MCF 10A (cell line): ENCODE measurements around the gene PPP2R5D. TPM values are rescaled to one million over a fixed set of nuclear protein-coding genes. Genes with fewer than 3 reads are reported as not detected.

Experiments used
- BruUV-seq: library from RNA; stranded (reverse); fragments of 400-500 nt; replicated peaks from 2 replicates; lab custom pipeline; 2021; lab: Mats Ljungman, UMichigan
- CTCF ChIA-PET: fragments of 300-600 bp; sonication (Branson Sonifier 250); formaldehyde crosslinking; extraction: SDS; loops from one replicate; lab custom pipeline; 2021; ENCODE audit warnings: antibody characterized with exemption, inconsistent platforms; lab: Yijun Ruan, JAX
- POLR2A ChIA-PET: fragments of 300-600, 350-650 bp; sonication (Branson Sonifier 250); formaldehyde crosslinking; extraction: SDS; loops from one replicate; lab custom pipeline; 2020; ENCODE audit warnings: antibody characterized with exemption, inconsistent platforms; lab: Yijun Ruan, JAX
- DNase-seq: peaks from one replicate; pipeline ENCODE4 v3.0.0-alpha.2; 2018; ENCODE audit not compliant: unreplicated experiment
- H3K27ac Mint-ChIP-seq: one replicate; pipeline ENCODE4 v1.8.0; 2022; ENCODE audit warnings: mild to moderate bottlenecking, low read depth, mixed read lengths; ENCODE audit not compliant: unreplicated experiment
- H3K27me3 Mint-ChIP-seq: one replicate; pipeline ENCODE4 v1.8.0; 2022; ENCODE audit warnings: mixed read lengths; ENCODE audit not compliant: insufficient read depth, unreplicated experiment
- H3K36me3 Mint-ChIP-seq: one replicate; pipeline ENCODE4 v1.8.0; 2022; ENCODE audit warnings: mild to moderate bottlenecking, moderate library complexity, mixed read lengths; ENCODE audit not compliant: insufficient read depth, unreplicated experiment
- H3K4me1 Mint-ChIP-seq: one replicate; pipeline ENCODE4 v1.8.0; 2022; ENCODE audit warnings: mixed read lengths; ENCODE audit not compliant: insufficient read depth, unreplicated experiment
- H3K4me3 Mint-ChIP-seq: one replicate; pipeline ENCODE4 v1.8.0; 2022; ENCODE audit warnings: mild to moderate bottlenecking, moderate library complexity, mixed read lengths; ENCODE audit not compliant: unreplicated experiment
- H3K9me3 Mint-ChIP-seq: one replicate; pipeline ENCODE4 v1.8.0; 2022; ENCODE audit warnings: mixed read lengths; ENCODE audit not compliant: unreplicated experiment
- CTCF ChIP-seq: fragments of 200-600 bp; IDR thresholded peaks from one replicate; pipeline ENCODE4 v1.8.0; 2022; ENCODE audit warnings: antibody characterized with exemption, mild to moderate bottlenecking; ENCODE audit not compliant: unreplicated experiment
- intact Hi-C: fragments of 100-400 bp; cut with micrococcal nuclease; formaldehyde crosslinking; loops from 2 replicates; pipeline ENCODE4 v1.14.1; 2022
- total RNA-seq: library from RNA; stranded (reverse); gene quantifications from 2 replicates; pipeline ENCODE4 v1.2.3, GENCODE V29; 2022

PPP2R5D gene
- total RNA-seq, 1 experiment from 2014 or later: 17.9 TPM

- Mint-ChIP-seq H3K27ac (no peak overlapping the region), H3K4me3 (no peak overlapping the region), H3K9me3 (no peaks in the 10 kb centered on the region), H3K27me3 (no peaks in the 10 kb centered on the region), H3K4me1 (peaks cover 7% of the 10 kb centered on the region), H3K36me3 (peaks cover 21% of the 10 kb centered on the region)
- DNase-seq: no peak
- ChIA-PET CTCF (no interaction called here), POLR2A (interaction anchor here (1.0 to 3.4 kb wide), 5 partner anchors 8 to 39 kb away, joined by 3 to 25 read pairs (median 14); partner anchors contain the start of genes CNPY3, PEX6 and PPP2R5D)
- TF ChIP-seq CTCF: no peak
- intact Hi-C loops: loop anchor here (5.0 kb wide), 1 partner anchor 33 kb away; the partner anchor contains the start of gene CNPY3
- no TSS peak for BruUV-seq
Measured at GRCh38 chr6:42959917-42960242, 24.5 kb upstream of the PPP2R5D start.

- Mint-ChIP-seq H3K4me3 (peak within 1 kb of the TSS; percentile 66), H3K27me3 (no peaks in the 10 kb centered on the region), H3K9me3 (no peaks in the 10 kb centered on the region), H3K27ac (peak within 1 kb of the TSS; percentile 19), H3K36me3 (peaks cover 21% of the 10 kb centered on the region), H3K4me1 (peaks cover 7% of the 10 kb centered on the region)
- intact Hi-C loops: loop anchor here (5.0 kb wide), 1 partner anchor 33 kb away; the partner anchor contains the start of gene CNPY3
- peak; percentile 65 for DNase-seq
- ChIA-PET CTCF (interaction anchor here (0.6 kb wide), 1 partner anchor 56 kb away, joined by 3 read pairs; no protein-coding TSS in a partner anchor), POLR2A (interaction anchor here (1.0 to 3.4 kb wide), 8 partner anchors 8 to 185 kb away, joined by 3 to 25 read pairs (median 4); partner anchors contain the start of genes CNPY3, PEX6 and PPP2R5D)
- BruUV-seq: no TSS peak
- no peak for TF ChIP-seq CTCF
Measured at GRCh38 chr6:42960243-42961019, 23.9 kb upstream of the PPP2R5D start, which contains the start of gene GNMT. Gene GNMT, plus strand, starts transcription at chr6:42960754. Its CDS starts 14 bp downstream, at chr6:42960768.

GRCh38 chr6:42961020-42961470 lies 23.3 kb upstream of the PPP2R5D start:
- intact Hi-C loops: loop anchor here (5.0 kb wide), 1 partner anchor 34 kb away; the partner anchor contains the start of gene CNPY3
- Mint-ChIP-seq H3K4me1 (peaks cover 7% of the 10 kb centered on the region), H3K9me3 (no peaks in the 10 kb centered on the region), H3K36me3 (peaks cover 27% of the 10 kb centered on the region), H3K27me3 (no peaks in the 10 kb centered on the region), H3K4me3 (peak overlapping the region; percentile 66), H3K27ac (peak overlapping the region; percentile 19)
- DNase-seq: peak; percentile 58
- no TSS peak for BruUV-seq
- POLR2A ChIA-PET: interaction anchor here (1.1 to 3.4 kb wide), 7 partner anchors 9 to 184 kb away, joined by 3 to 25 read pairs (median 5); partner anchors contain the start of genes CNPY3, PEX6 and PPP2R5D
- no peak for TF ChIP-seq CTCF
- CTCF ChIA-PET: no interaction called here

- Mint-ChIP-seq H3K27me3 (no peaks in the 10 kb centered on the region), H3K4me3 (no peak overlapping the region), H3K9me3 (no peaks in the 10 kb centered on the region), H3K27ac (no peak overlapping the region), H3K4me1 (peaks cover 7% of the 10 kb centered on the region), H3K36me3 (peaks cover 29% of the 10 kb centered on the region)
- ChIA-PET POLR2A (interaction anchor here (2.8 to 3.4 kb wide), 2 partner anchors 10 to 17 kb away, joined by 5 to 25 read pairs; partner anchors contain the start of gene PEX6), CTCF (interaction anchor here (0.6 kb wide), 1 partner anchor 1260 kb away, joined by 3 read pairs; no protein-coding TSS in a partner anchor)
- no peak for TF ChIP-seq CTCF
- no peak for DNase-seq
- intact Hi-C loops: loop anchor here (5.0 kb wide), 1 partner anchor 35 kb away; the partner anchor contains the start of gene CNPY3
- BruUV-seq: no TSS peak
Measured at GRCh38 chr6:42962096-42962495, 22.3 kb upstream of the PPP2R5D start.
